SK-N-SH treated with all-trans-retinoic acid at 6 μM for 48 hours (cell line): ENCODE data around the gene CALN1.

Source experiments
- ATAC-seq: fragments of 200-7000 bp; cut with Tn5 transposase; 3 replicates; pipeline ENCODE4 v1.9.1; 2020; ENCODE audit warnings: mild to moderate bottlenecking, moderate library complexity
- ARNTL ChIP-seq: fragments of 450-650 bp; formaldehyde crosslinking; IDR thresholded peaks from 2 replicates; pipeline ENCODE4 v1.5.0; 2020; ENCODE audit warnings: low read depth, mild to moderate bottlenecking, moderate library complexity, borderline replicate concordance
- BACH2 ChIP-seq: fragments of 250-450 bp; sonication (Bioruptor Pico); IDR thresholded peaks from 2 replicates; pipeline ENCODE4 v1.9.0; 2021; ENCODE audit warnings: mild to moderate bottlenecking, borderline replicate concordance
- CSDC2 ChIP-seq: fragments of 250-450 bp; sonication (Bioruptor Pico); IDR thresholded peaks from 2 replicates; pipeline ENCODE4 v1.5.0; 2020; ENCODE audit warnings: mild to moderate bottlenecking, moderate library complexity
- ESRRG ChIP-seq: fragments of 250-450 bp; sonication (Bioruptor Pico); IDR thresholded peaks from 2 replicates; pipeline ENCODE4 v1.6.1; 2021; ENCODE audit warnings: mild to moderate bottlenecking
- GLIS3 ChIP-seq: fragments of 250-450 bp; sonication (Bioruptor Pico); IDR thresholded peaks from 2 replicates; pipeline ENCODE4 v1.5.0; 2020; ENCODE audit warnings: mild to moderate bottlenecking, moderate library complexity
- ISL1 ChIP-seq: fragments of 250-450 bp; sonication (Bioruptor Pico); IDR thresholded peaks from 2 replicates; pipeline ENCODE4 v2.1.2; 2022; ENCODE audit warnings: mild to moderate bottlenecking, moderate library complexity
- OSR1 ChIP-seq: fragments of 250-450 bp; sonication (Bioruptor Pico); IDR thresholded peaks from 2 replicates; pipeline ENCODE4 v1.8.0; 2022; ENCODE audit warnings: moderate library complexity, mild to moderate bottlenecking, inconsistent platforms
- POU6F1 ChIP-seq: fragments of 250-450 bp; sonication (Bioruptor Pico); IDR thresholded peaks from 2 replicates; pipeline ENCODE4 v1.8.0; 2021; ENCODE audit warnings: low read depth, mild to moderate bottlenecking, moderate library complexity, borderline replicate concordance
- PPARA ChIP-seq: fragments of 250-450 bp; sonication (Bioruptor Pico); IDR thresholded peaks from 2 replicates; pipeline ENCODE4 v1.5.0; 2020; ENCODE audit warnings: mild to moderate bottlenecking, borderline replicate concordance
- RARB ChIP-seq: fragments of 250-450 bp; sonication (Bioruptor Pico); IDR thresholded peaks from 2 replicates; pipeline ENCODE4 v1.8.0; 2021; ENCODE audit warnings: mild to moderate bottlenecking, moderate library complexity
- SNAI2 ChIP-seq: fragments of 250-450 bp; sonication (Bioruptor Pico); IDR thresholded peaks from 2 replicates; pipeline ENCODE4 v1.5.0; 2020; ENCODE audit warnings: mild to moderate bottlenecking, moderate library complexity
- TCF4 ChIP-seq: fragments of 250-450 bp; sonication (Bioruptor Pico); IDR thresholded peaks from 2 replicates; pipeline ENCODE4 v1.8.0; 2021; ENCODE audit warnings: mild to moderate bottlenecking, moderate library complexity, borderline replicate concordance
- TOX ChIP-seq: fragments of 250-450 bp; sonication (Bioruptor Pico); IDR thresholded peaks from 2 replicates; pipeline ENCODE4 v1.8.0; 2021; ENCODE audit warnings: mild to moderate bottlenecking, moderate library complexity, borderline replicate concordance
- ZC3H10 ChIP-seq: fragments of 250-450 bp; sonication (Bioruptor Pico); IDR thresholded peaks from 2 replicates; pipeline ENCODE4 v1.5.1; 2021; ENCODE audit warnings: mild to moderate bottlenecking, moderate library complexity
- ZFP3 ChIP-seq: fragments of 250-450 bp; sonication (Bioruptor Pico); IDR thresholded peaks from 2 replicates; pipeline ENCODE4 v1.5.0; 2020; ENCODE audit warnings: mild to moderate bottlenecking, moderate library complexity
- ZFP30 ChIP-seq: fragments of 450-650 bp; formaldehyde crosslinking; IDR thresholded peaks from 2 replicates; pipeline ENCODE4 v1.5.0; 2022; ENCODE audit warnings: mild to moderate bottlenecking, moderate library complexity
- ZNF565 ChIP-seq: fragments of 450-650 bp; formaldehyde crosslinking; conservative IDR thresholded peaks from 2 replicates; pipeline ENCODE4 v1.5.0; 2020; ENCODE audit warnings: low read depth, mild to moderate bottlenecking, moderate library complexity
- ZNF70 ChIP-seq: fragments of 450-650 bp; formaldehyde crosslinking; IDR thresholded peaks from 2 replicates; pipeline ENCODE4 v1.5.0; 2020; ENCODE audit warnings: mild to moderate bottlenecking, moderate library complexity
- ZNF8 ChIP-seq: fragments of 450-650 bp; formaldehyde crosslinking; IDR thresholded peaks from 2 replicates; pipeline ENCODE4 v1.5.0; 2020; ENCODE audit warnings: mild to moderate bottlenecking, moderate library complexity
- TF ChIP-seq, protein P1 (sequence below): fragments of 250-450 bp; sonication (Bioruptor Pico); IDR thresholded peaks from 2 replicates; pipeline ENCODE4 v1.5.1; 2021; ENCODE audit warnings: mild to moderate bottlenecking, moderate library complexity
- TF ChIP-seq, protein P2 (sequence below): fragments of 250-450 bp; sonication (Bioruptor Pico); IDR thresholded peaks from 2 replicates; pipeline ENCODE4 v1.5.1; 2020; ENCODE audit warnings: low read depth, mild to moderate bottlenecking, moderate library complexity
- TF ChIP-seq, protein P3 (sequence below): fragments of 250-450 bp; sonication (Bioruptor Pico); IDR thresholded peaks from 2 replicates; pipeline ENCODE4 v1.8.0; 2020; ENCODE audit warnings: mild to moderate bottlenecking, moderate library complexity, borderline replicate concordance

Gene CALN1

GRCh38 chr7:72170475-72170874 lies 241.7 kb downstream of the CALN1 start:
- TF ChIP-seq ZNF8 (CRISPR knock-in tag): no peak
- no peak for TF ChIP-seq CSDC2 (CRISPR knock-in tag)
- TF ChIP-seq ESRRG: no peak
- no peak for TF ChIP-seq ZNF70 (CRISPR knock-in tag)
- no peak for TF ChIP-seq SNAI2 (CRISPR knock-in tag)
- TF ChIP-seq, protein P1, sequence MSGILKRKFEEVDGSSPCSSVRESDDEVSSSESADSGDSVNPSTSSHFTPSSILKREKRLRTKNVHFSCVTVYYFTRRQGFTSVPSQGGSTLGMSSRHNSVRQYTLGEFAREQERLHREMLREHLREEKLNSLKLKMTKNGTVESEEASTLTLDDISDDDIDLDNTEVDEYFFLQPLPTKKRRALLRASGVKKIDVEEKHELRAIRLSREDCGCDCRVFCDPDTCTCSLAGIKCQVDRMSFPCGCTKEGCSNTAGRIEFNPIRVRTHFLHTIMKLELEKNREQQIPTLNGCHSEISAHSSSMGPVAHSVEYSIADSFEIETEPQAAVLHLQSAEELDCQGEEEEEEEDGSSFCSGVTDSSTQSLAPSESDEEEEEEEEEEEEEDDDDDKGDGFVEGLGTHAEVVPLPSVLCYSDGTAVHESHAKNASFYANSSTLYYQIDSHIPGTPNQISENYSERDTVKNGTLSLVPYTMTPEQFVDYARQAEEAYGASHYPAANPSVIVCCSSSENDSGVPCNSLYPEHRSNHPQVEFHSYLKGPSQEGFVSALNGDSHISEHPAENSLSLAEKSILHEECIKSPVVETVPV (CRISPR knock-in tag): no peak
- no peak for TF ChIP-seq GLIS3
- TF ChIP-seq, protein P2, sequence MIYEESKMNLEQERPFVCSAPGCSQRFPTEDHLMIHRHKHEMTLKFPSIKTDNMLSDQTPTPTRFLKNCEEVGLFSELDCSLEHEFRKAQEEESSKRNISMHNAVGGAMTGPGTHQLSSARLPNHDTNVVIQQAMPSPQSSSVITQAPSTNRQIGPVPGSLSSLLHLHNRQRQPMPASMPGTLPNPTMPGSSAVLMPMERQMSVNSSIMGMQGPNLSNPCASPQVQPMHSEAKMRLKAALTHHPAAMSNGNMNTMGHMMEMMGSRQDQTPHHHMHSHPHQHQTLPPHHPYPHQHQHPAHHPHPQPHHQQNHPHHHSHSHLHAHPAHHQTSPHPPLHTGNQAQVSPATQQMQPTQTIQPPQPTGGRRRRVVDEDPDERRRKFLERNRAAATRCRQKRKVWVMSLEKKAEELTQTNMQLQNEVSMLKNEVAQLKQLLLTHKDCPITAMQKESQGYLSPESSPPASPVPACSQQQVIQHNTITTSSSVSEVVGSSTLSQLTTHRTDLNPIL (CRISPR knock-in tag): no peak
- TF ChIP-seq PPARA (CRISPR knock-in tag): no peak
- TF ChIP-seq ZFP30 (CRISPR knock-in tag): no peak
- TF ChIP-seq TOX (CRISPR knock-in tag): no peak
- TF ChIP-seq ISL1 (CRISPR knock-in tag): no peak
- TF ChIP-seq ZC3H10 (CRISPR knock-in tag): no peak

DNA sequence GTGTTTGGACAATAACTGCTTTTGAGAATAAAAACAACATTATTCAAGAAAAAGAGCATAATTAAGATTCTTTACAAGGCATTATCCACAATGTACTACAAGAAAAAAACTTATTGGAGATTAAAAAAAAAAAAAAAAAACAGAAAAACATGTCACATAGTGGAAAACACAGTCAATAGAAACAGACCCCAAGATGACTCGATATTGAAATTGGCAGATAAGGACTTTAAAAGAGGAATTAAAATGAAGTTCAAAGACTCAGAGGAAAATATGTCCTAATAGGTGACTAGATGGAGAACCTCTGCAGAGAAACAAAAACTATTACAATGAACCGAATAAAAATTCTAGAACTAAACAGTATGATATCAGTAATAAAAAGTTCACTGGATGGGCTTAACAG lies 248.9 kb downstream of the CALN1 start:
- TF ChIP-seq ZC3H10 (CRISPR knock-in tag) (no peak), ARNTL (CRISPR knock-in tag) (no peak), BACH2 (no peak), ZFP30 (CRISPR knock-in tag) (no peak), TCF4 (no peak), ESRRG (no peak), PPARA (CRISPR knock-in tag) (no peak), POU6F1 (CRISPR knock-in tag) (no peak), ZNF8 (CRISPR knock-in tag) (no peak), ZFP3 (CRISPR knock-in tag) (no peak), ISL1 (CRISPR knock-in tag) (no peak), ZNF70 (CRISPR knock-in tag) (no peak), CSDC2 (CRISPR knock-in tag) (no peak), ZNF565 (no peak), RARB (CRISPR knock-in tag) (no peak)
- TF ChIP-seq, protein P3, sequence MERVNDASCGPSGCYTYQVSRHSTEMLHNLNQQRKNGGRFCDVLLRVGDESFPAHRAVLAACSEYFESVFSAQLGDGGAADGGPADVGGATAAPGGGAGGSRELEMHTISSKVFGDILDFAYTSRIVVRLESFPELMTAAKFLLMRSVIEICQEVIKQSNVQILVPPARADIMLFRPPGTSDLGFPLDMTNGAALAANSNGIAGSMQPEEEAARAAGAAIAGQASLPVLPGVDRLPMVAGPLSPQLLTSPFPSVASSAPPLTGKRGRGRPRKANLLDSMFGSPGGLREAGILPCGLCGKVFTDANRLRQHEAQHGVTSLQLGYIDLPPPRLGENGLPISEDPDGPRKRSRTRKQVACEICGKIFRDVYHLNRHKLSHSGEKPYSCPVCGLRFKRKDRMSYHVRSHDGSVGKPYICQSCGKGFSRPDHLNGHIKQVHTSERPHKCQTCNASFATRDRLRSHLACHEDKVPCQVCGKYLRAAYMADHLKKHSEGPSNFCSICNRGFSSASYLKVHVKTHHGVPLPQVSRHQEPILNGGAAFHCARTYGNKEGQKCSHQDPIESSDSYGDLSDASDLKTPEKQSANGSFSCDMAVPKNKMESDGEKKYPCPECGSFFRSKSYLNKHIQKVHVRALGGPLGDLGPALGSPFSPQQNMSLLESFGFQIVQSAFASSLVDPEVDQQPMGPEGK: no peak
- TF ChIP-seq, protein P2 (CRISPR knock-in tag): no peak
- ATAC-seq: no peak

More at GRCh38 chr7:72170475-72170874, 241.7 kb downstream of the CALN1 start:
- no peak for ATAC-seq

GRCh38 chr7:72161534-72161933 lies 250.6 kb downstream of the CALN1 start:
- ATAC-seq: no peak
- TF ChIP-seq OSR1 (CRISPR knock-in tag): no peak
- TF ChIP-seq, protein P3: no peak
- no peak for TF ChIP-seq PPARA (CRISPR knock-in tag)
- no peak for TF ChIP-seq GLIS3
- no peak for TF ChIP-seq ZFP30 (CRISPR knock-in tag)
- TF ChIP-seq ZC3H10 (CRISPR knock-in tag): no peak
- TF ChIP-seq ZNF8 (CRISPR knock-in tag): no peak
- no peak for TF ChIP-seq ARNTL (CRISPR knock-in tag)
- no peak for TF ChIP-seq TCF4
- no peak for TF ChIP-seq CSDC2 (CRISPR knock-in tag)
- no peak for TF ChIP-seq ESRRG
- TF ChIP-seq RARB (CRISPR knock-in tag): no peak
- TF ChIP-seq, protein P2 (CRISPR knock-in tag): no peak
- TF ChIP-seq, protein P1 (CRISPR knock-in tag): no peak
- TF ChIP-seq ISL1 (CRISPR knock-in tag): no peak
